Naive thymus-derived CD4-positive, alpha-beta T cell (primary cell): ENCODE results near the gene IL18BP. TPM values are rescaled to one million over a fixed set of nuclear protein-coding genes. Genes with fewer than 3 reads are reported as not detected.

Source experiments
- ATAC-seq: fragments of 150-1000 bp; cut with Tn5 transposase; 2 replicates; pipeline ENCODE4 v1.10.0; 2021; ENCODE audit warnings: mild to moderate bottlenecking, moderate library complexity
- CTCF ChIA-PET: fragments of 350-600 bp; sonication (Branson Sonifier 250); formaldehyde crosslinking; loops from one replicate; lab custom pipeline; 2021; ENCODE audit warnings: antibody characterized with exemption; lab: Charles Lee
- POLR2A ChIA-PET: fragments of 350-600 bp; sonication (Branson Sonifier 250); formaldehyde crosslinking; loops from one replicate; lab custom pipeline; 2021; ENCODE audit warnings: antibody characterized with exemption, inconsistent platforms; lab: Charles Lee
- DNase-seq, 9 donors: peaks; one replicate each; pipeline versions ENCODE4 v3.0.0 to v3.0.0-alpha.2; 2020 to 2022; ENCODE audit warnings: mixed read lengths in 1 of 9
- H3K27ac ChIP-seq: one replicate; pipeline ENCODE4 v1.7.0; 2013; ENCODE audit warnings: mild to moderate bottlenecking, low read depth, low read length, moderate library complexity
- H3K27me3 ChIP-seq, 2 donors: one replicate each; pipeline ENCODE4 v1.7.0; 2013; ENCODE audit warnings: low read length in 2 of 2, mild to moderate bottlenecking in 2 of 2, moderate library complexity in 2 of 2; ENCODE audit not compliant: control insufficient read depth in 2 of 2, insufficient read depth in 2 of 2
- H3K36me3 ChIP-seq, 3 experiments: 1 replicate in 2 of 3; 2 replicates in 1 of 3; pipeline ENCODE4 v1.7.0; 2013; ENCODE audit warnings: low read length in 3 of 3, mild to moderate bottlenecking in 3 of 3, moderate library complexity in 1 of 3; ENCODE audit not compliant: insufficient read depth in 3 of 3, control insufficient read depth in 2 of 3
- H3K4me1 ChIP-seq, 2 donors: one replicate each; pipeline ENCODE4 v1.7.0; 2013; ENCODE audit warnings: low read length in 2 of 2, mild to moderate bottlenecking in 2 of 2, moderate library complexity in 1 of 2; ENCODE audit not compliant: control insufficient read depth in 2 of 2, insufficient read depth in 2 of 2
- H3K4me3 ChIP-seq: 2 replicates; pipeline ENCODE4 v1.7.0; 2013; ENCODE audit warnings: mild to moderate bottlenecking, low read length
- H3K9me3 ChIP-seq, 3 experiments: 1 replicate in 2 of 3; 2 replicates in 1 of 3; pipeline ENCODE4 v1.7.0; 2013; ENCODE audit warnings: low read length in 3 of 3; ENCODE audit not compliant: control insufficient read depth in 2 of 3
- H3K27ac Mint-ChIP-seq, 9 donors: one replicate each; pipeline ENCODE4 v1.8.0; 2020 to 2022; ENCODE audit warnings: mixed read lengths in 9 of 9, mild to moderate bottlenecking in 8 of 9, moderate library complexity in 5 of 9, inconsistent platforms in 2 of 9
- H3K27me3 Mint-ChIP-seq, 5 donors: one replicate each; pipeline ENCODE4 v1.8.0; 2021 to 2022; ENCODE audit warnings: mixed read lengths in 5 of 5, mild to moderate bottlenecking in 1 of 5
- H3K36me3 Mint-ChIP-seq, 5 donors: one replicate each; pipeline ENCODE4 v1.8.0; 2020 to 2022; ENCODE audit warnings: mixed read lengths in 5 of 5, mild to moderate bottlenecking in 3 of 5, inconsistent platforms in 1 of 5
- H3K4me1 Mint-ChIP-seq, 7 donors: one replicate each; pipeline ENCODE4 v1.8.0; 2020 to 2022; ENCODE audit warnings: mixed read lengths in 7 of 7, mild to moderate bottlenecking in 3 of 7, inconsistent platforms in 1 of 7
- H3K4me3 Mint-ChIP-seq, 10 donors: one replicate each; pipeline ENCODE4 v1.8.0; 2020 to 2022; ENCODE audit warnings: mild to moderate bottlenecking in 10 of 10, mixed read lengths in 10 of 10, moderate library complexity in 6 of 10, inconsistent platforms in 2 of 10
- H3K9me3 Mint-ChIP-seq, 11 donors: one replicate each; pipeline ENCODE4 v1.8.0; 2020 to 2022; ENCODE audit warnings: mixed read lengths in 11 of 11, mild to moderate bottlenecking in 4 of 11, inconsistent platforms in 1 of 11, moderate library complexity in 1 of 11
- intact Hi-C, 2 donors: fragments of 100-400 bp; cut with micrococcal nuclease; formaldehyde crosslinking; loops; one replicate each; pipeline ENCODE4 v1.15.1; 2023
- polyA plus RNA-seq, 2 donors: library from polyadenylated mRNA; unstranded; fragments of 300-500 nt; fragmentation: Illumina TruSeq; gene quantifications; one replicate each; pipeline ENCODE4 v1.2.3, GENCODE V29; 2021
- total RNA-seq, 6 experiments: library from RNA in 5 of 6; stranded (reverse) in 5 of 6; gene quantifications; 1 replicate in 5 of 6; 2 replicates in 1 of 6; pipeline ENCODE4 v1.2.3 and lab custom pipeline; 2021 to 2026

The IL18BP gene
- total and polyA plus RNA-seq, 7 experiments from 2014 or later: 14.4 to 30.2 (median 22.3) TPM

- Histone ChIP-seq H3K4me1 (no peaks in the 10 kb centered on the region), H3K27me3 (no peaks in the 10 kb centered on the region), H3K27ac (no peak overlapping the region), H3K9me3 (no peaks in the 10 kb centered on the region), H3K4me3 (no peak overlapping the region), H3K36me3 (peaks cover 58 to 99% (median 74%) of the 10 kb centered on the region in 3 experiments)
- Mint-ChIP-seq H3K9me3 (peaks cover 0 to 2% (median 0%) of the 10 kb centered on the region in 11 donors), H3K27ac (peak overlapping the region in 5 of 9 donors; percentile 28 to 65 (median 41)), H3K4me1 (peaks cover 0 to 16% (median 5%) of the 10 kb centered on the region in 7 donors), H3K4me3 (no peak overlapping the region), H3K27me3 (no peaks in the 10 kb centered on the region), H3K36me3 (peaks cover 14 to 65% (median 32%) of the 10 kb centered on the region in 5 donors)
- DNase-seq: no peak
- no peak for ATAC-seq
- intact Hi-C loops: no loop called here
- ChIA-PET POLR2A (interaction anchor here (0.6 to 1.6 kb wide), 3 partner anchors 13 to 86 kb away, joined by 3 to 6 read pairs (median 4); no protein-coding TSS in a partner anchor), CTCF (interaction anchor here (1.8 to 3.0 kb wide), 2 partner anchors 11 to 36 kb away, joined by 5 to 14 read pairs; no protein-coding TSS in a partner anchor)
Measured at GRCh38 chr11:72012897-72013721, 14.4 kb downstream of the IL18BP start.

- peak overlapping the region in 1 of 10 donors; percentile 17 for H3K4me3 Mint-ChIP-seq
- CTCF ChIA-PET: interaction anchor here (1.3 to 3.0 kb wide), 4 partner anchors 11 to 37 kb away, joined by 3 to 14 read pairs (median 4); no protein-coding TSS in a partner anchor
Measured at GRCh38 chr11:72013765-72014711, 15.3 kb downstream of the IL18BP start.

GRCh38 chr11:72014761-72015320 is 16.1 kb downstream of the IL18BP start:
- peak overlapping the region in 7 of 9 donors; percentile 16 to 83 (median 57) for H3K27ac Mint-ChIP-seq
- H3K36me3 Mint-ChIP-seq: peaks cover 22 to 67% (median 28%) of the 10 kb centered on the region in 5 donors

More at GRCh38 chr11:72013765-72014711, 15.3 kb downstream of the IL18BP start:
- H3K27me3 Mint-ChIP-seq: no peaks in the 10 kb centered on the region
- peaks cover 0 to 17% (median 5%) of the 10 kb centered on the region in 7 donors for H3K4me1 Mint-ChIP-seq
- H3K36me3 Mint-ChIP-seq: peaks cover 22 to 67% (median 32%) of the 10 kb centered on the region in 5 donors
- Histone ChIP-seq H3K27me3 (no peaks in the 10 kb centered on the region), H3K36me3 (peaks cover 62 to 99% (median 76%) of the 10 kb centered on the region in 3 experiments), H3K27ac (no peak overlapping the region), H3K4me1 (no peaks in the 10 kb centered on the region), H3K4me3 (no peak overlapping the region), H3K9me3 (no peaks in the 10 kb centered on the region)
- H3K27ac Mint-ChIP-seq: peak overlapping the region in 7 of 9 donors; percentile 28 to 83 (median 57)
- POLR2A ChIA-PET: interaction anchor here (0.6 to 1.6 kb wide), 5 partner anchors 15 to 68 kb away, joined by 3 to 5 read pairs (median 4); partner anchors contain the start of gene IL18BP
- ATAC-seq (no peak), DNase-seq (no peak)
- peaks cover 0 to 2% (median 0%) of the 10 kb centered on the region in 11 donors for H3K9me3 Mint-ChIP-seq
- intact Hi-C loops: no loop called here

GRCh38 chr11:72015511-72016061 is 16.9 kb downstream of the IL18BP start:
- Mint-ChIP-seq H3K27me3 (no peaks in the 10 kb centered on the region), H3K4me1 (peaks cover 0 to 17% (median 4%) of the 10 kb centered on the region in 7 donors), H3K27ac (peak overlapping the region in 5 of 9 donors; percentile 22 to 70 (median 57)), H3K4me3 (no peak overlapping the region), H3K36me3 (peaks cover 27 to 67% (median 34%) of the 10 kb centered on the region in 5 donors), H3K9me3 (no peaks in the 10 kb centered on the region)
- DNase-seq: no peak
- Histone ChIP-seq H3K27me3 (no peaks in the 10 kb centered on the region), H3K9me3 (no peaks in the 10 kb centered on the region), H3K27ac (no peak overlapping the region), H3K4me1 (no peaks in the 10 kb centered on the region), H3K4me3 (no peak overlapping the region), H3K36me3 (peaks cover 62 to 100% (median 76%) of the 10 kb centered on the region in 3 experiments)
- intact Hi-C loops: no loop called here
- no peak for ATAC-seq
- CTCF ChIA-PET: interaction anchor here (0.7 to 3.0 kb wide), 10 partner anchors 9 to 126 kb away, joined by 3 to 14 read pairs (median 4); no protein-coding TSS in a partner anchor
- POLR2A ChIA-PET: interaction anchor here (0.7 to 1.6 kb wide), 5 partner anchors 9 to 53 kb away, joined by 3 to 5 read pairs (median 4); partner anchors contain the start of gene IL18BP

More at GRCh38 chr11:72014761-72015320, 16.1 kb downstream of the IL18BP start:
- H3K4me3 Mint-ChIP-seq: peak overlapping the region in 1 of 10 donors; percentile 35
- no peak overlapping the region for H3K4me3 ChIP-seq
- peaks cover 0 to 17% (median 5%) of the 10 kb centered on the region in 7 donors for H3K4me1 Mint-ChIP-seq
- intact Hi-C loops: no loop called here
- ChIA-PET POLR2A (interaction anchor here (1.0 to 1.6 kb wide), 5 partner anchors 8 to 67 kb away, joined by 3 to 5 read pairs (median 4); partner anchors contain the start of gene IL18BP), CTCF (interaction anchor here (1.0 to 3.0 kb wide), 5 partner anchors 10 to 76 kb away, joined by 3 to 14 read pairs (median 7); no protein-coding TSS in a partner anchor)
- H3K4me1 ChIP-seq: no peaks in the 10 kb centered on the region
- no peak overlapping the region for H3K27ac ChIP-seq
- ATAC-seq: no peak
- no peaks in the 10 kb centered on the region for H3K9me3 ChIP-seq
- H3K27me3 ChIP-seq: no peaks in the 10 kb centered on the region
- H3K36me3 ChIP-seq: peaks cover 63 to 100% (median 76%) of the 10 kb centered on the region in 3 experiments
- peaks cover 0 to 2% (median 0%) of the 10 kb centered on the region in 11 donors for H3K9me3 Mint-ChIP-seq
- DNase-seq: no peak
- H3K27me3 Mint-ChIP-seq: no peaks in the 10 kb centered on the region

GRCh38 chr11:72018171-72018570 is 19.5 kb downstream of the IL18BP start:
- no peak overlapping the region for H3K27ac ChIP-seq
- no peaks in the 10 kb centered on the region for H3K4me1 ChIP-seq
- no peaks in the 10 kb centered on the region for H3K9me3 ChIP-seq
- CTCF ChIA-PET: no interaction called here
- H3K27me3 ChIP-seq: no peaks in the 10 kb centered on the region
- Mint-ChIP-seq H3K9me3 (no peaks in the 10 kb centered on the region), H3K27me3 (no peaks in the 10 kb centered on the region), H3K4me1 (peaks cover 0 to 13% (median 4%) of the 10 kb centered on the region in 7 donors), H3K4me3 (no peak overlapping the region), H3K36me3 (peaks cover 28 to 77% (median 37%) of the 10 kb centered on the region in 5 donors), H3K27ac (peak overlapping the region in 3 of 9 donors; percentile 19 to 73 (median 21))
- DNase-seq (no peak), ATAC-seq (no peak)
- H3K4me3 ChIP-seq: no peak overlapping the region
- POLR2A ChIA-PET: interaction anchor here (0.7 kb wide), 2 partner anchors 28 to 68 kb away, joined by 3 read pairs; no protein-coding TSS in a partner anchor
- H3K36me3 ChIP-seq: peaks cover 60 to 100% (median 63%) of the 10 kb centered on the region in 3 experiments
- intact Hi-C loops: no loop called here
